Endothelial cell of umbilical vein (primary cell): ENCODE measurements around the gene KCTD6. TPM values are rescaled to one million over a fixed set of nuclear protein-coding genes. Genes with fewer than 3 reads are reported as not detected.
A peak's percentile ranks its signal among the peaks of the same experiment; 100 is the strongest.

Experiments used
- BruUV-seq: library from RNA; stranded (reverse); fragments of 400-500 nt; replicated peaks from 2 replicates; lab custom pipeline; 2021; lab: Mats Ljungman, UMichigan
- CTCF ChIA-PET: fragments of 300-600, 350-600 bp; sonication (Branson Sonifier 250); formaldehyde crosslinking; loops from one replicate; lab custom pipeline; 2021; ENCODE audit warnings: antibody characterized with exemption, inconsistent platforms; lab: Charles Lee
- POLR2A ChIA-PET: fragments of 300-600, 350-600 bp; sonication (Branson Sonifier 250); formaldehyde crosslinking; loops from one replicate; lab custom pipeline; 2021; ENCODE audit warnings: antibody characterized with exemption, inconsistent platforms; lab: Charles Lee
- DNase-seq: peaks from one replicate; pipeline ENCODE4 v3.0.0-alpha.2; 2011; ENCODE audit warnings: low read depth, low spot score
- FAIRE-seq: peaks from 2 replicates; lab custom pipeline; 2011; peaks lifted over from hg19 to GRCh38; lab: Jason Lieb, UNC
- H2AFZ ChIP-seq: 2 replicates; pipeline ENCODE4 v1.6.0; 2012; ENCODE audit warnings: low read depth, low read length, control low read depth, inconsistent platforms
- H3K27ac ChIP-seq: 2 replicates; pipeline ENCODE4 v1.5.1; 2011; ENCODE audit warnings: low read depth, mild to moderate bottlenecking, control low read depth, low read length, moderate library complexity; ENCODE audit not compliant: insufficient read depth
- H3K27me3 ChIP-seq, 2 experiments: 2 replicates each; pipeline versions ENCODE4 v1.6.0 to v1.6.1; 2011; ENCODE audit warnings: low read length in 2 of 2, mixed read lengths in 1 of 2; ENCODE audit not compliant: control insufficient read depth in 2 of 2, insufficient read depth in 2 of 2
- H3K36me3 ChIP-seq, 2 experiments: 2 replicates in 1 of 2; 3 replicates in 1 of 2; pipeline ENCODE4 v1.5.1; 2011; ENCODE audit warnings: low read length in 2 of 2, mild to moderate bottlenecking in 1 of 2, moderate library complexity in 1 of 2; ENCODE audit not compliant: control insufficient read depth in 2 of 2, insufficient read depth in 2 of 2; ENCODE audit errors: extremely low read depth in 1 of 2
- H3K4me1 ChIP-seq: 3 replicates; pipeline ENCODE4 v1.5.1; 2011; ENCODE audit warnings: mild to moderate bottlenecking, low read length; ENCODE audit not compliant: control insufficient read depth, insufficient read depth; ENCODE audit errors: extremely low read depth
- H3K4me2 ChIP-seq: 2 replicates; pipeline ENCODE4 v1.6.1; 2011; ENCODE audit warnings: low read length, control low read depth, mixed read lengths; ENCODE audit not compliant: insufficient read depth
- H3K4me3 ChIP-seq, 3 experiments: fragments of 200-600 bp in 1 of 3; sonication (generic), shearing (Covaris generic) in 1 of 3; replicated peaks in 1 of 3; 2 replicates each; pipeline ENCODE4 v1.5.1; 2011 to 2016; ENCODE audit warnings: control low read depth in 3 of 3, low read length in 3 of 3, mild to moderate bottlenecking in 2 of 3, inconsistent platforms in 1 of 3, low read depth in 1 of 3, moderate library complexity in 1 of 3; ENCODE audit not compliant: insufficient read depth in 1 of 3
- H3K79me2 ChIP-seq: 2 replicates; pipeline ENCODE4 v1.6.0; 2012; ENCODE audit warnings: low read length, inconsistent platforms; ENCODE audit not compliant: control insufficient read depth, insufficient read depth
- H3K9ac ChIP-seq: replicated peaks from 2 replicates; pipeline ENCODE3; 2011; ENCODE audit warnings: low read length, control low read depth; ENCODE audit not compliant: insufficient read depth; ENCODE audit errors: extremely low read depth
- H3K9me1 ChIP-seq: replicated peaks from 3 replicates; pipeline ENCODE4 v1.6.0; 2011; ENCODE audit warnings: mild to moderate bottlenecking, low read length; ENCODE audit not compliant: control insufficient read depth, insufficient read depth; ENCODE audit errors: extremely low read depth
- H3K9me3 ChIP-seq: replicated peaks from 2 replicates; pipeline ENCODE4 v1.5.1; 2012; ENCODE audit warnings: low read length, inconsistent platforms; ENCODE audit not compliant: control insufficient read depth, insufficient read depth
- H4K20me1 ChIP-seq: replicated peaks from 2 replicates; pipeline ENCODE3; 2011; ENCODE audit warnings: mild to moderate bottlenecking, low read length; ENCODE audit not compliant: control insufficient read depth, insufficient read depth; ENCODE audit errors: extremely low read depth
- CTCF ChIP-seq, 2 donors: IDR thresholded peaks; 1 replicate in 1 of 2; 2 replicates in 1 of 2; pipeline ENCODE4 v1.5.1; 2011; ENCODE audit warnings: low read length in 2 of 2, mild to moderate bottlenecking in 2 of 2, moderate library complexity in 2 of 2, control low read depth in 1 of 2, inconsistent platforms in 1 of 2, low read depth in 1 of 2; ENCODE audit not compliant: insufficient read depth in 1 of 2; ENCODE audit errors: extremely low read depth in 1 of 2
- JUN ChIP-seq: IDR thresholded peaks from 2 replicates; pipeline ENCODE4 v1.6.1; 2011; ENCODE audit warnings: borderline replicate concordance, low read depth; ENCODE audit not compliant: insufficient read length, insufficient read depth
- MAX ChIP-seq: IDR thresholded peaks from 2 replicates; pipeline ENCODE4 v1.6.1; 2011; ENCODE audit not compliant: insufficient read depth, insufficient read length
- POLR2AphosphoS5 ChIP-seq: IDR thresholded peaks from 2 replicates; pipeline ENCODE4 v1.6.1; 2012; ENCODE audit warnings: low read depth, mild to moderate bottlenecking, control low read depth, low read length, moderate library complexity; ENCODE audit not compliant: insufficient read depth
- dilution Hi-C: fragments of 300-500 bp; cut with MboI; formaldehyde crosslinking; loops from one replicate; pipeline ENCODE4 v1.15.0; 2019; ENCODE audit warnings: low sequenced_read_pairs; ENCODE audit not compliant: extremely low pct_ligation_motif_present
- intact Hi-C: fragments of 100-400 bp; cut with micrococcal nuclease; formaldehyde crosslinking; loops from one replicate; pipeline ENCODE4 v1.10.0; 2022
- polyA plus RNA-seq, 4 experiments: library from polyadenylated mRNA; depleted of rRNA in 3 of 4; stranded (reverse) in 3 of 4; unstranded in 1 of 4; fragments of >200 nt; gene quantifications; 2 replicates each; pipeline versions ENCODE4 v1.2.1 to v1.2.3, GENCODE V29; 2011 to 2012; ENCODE audit warnings: missing spikeins in 1 of 4
- total RNA-seq: library from RNA; stranded (reverse); gene quantifications from 2 replicates; pipeline ENCODE4 v1.2.3, GENCODE V29; 2021

KCTD6 gene
- total and polyA plus RNA-seq, 2 donors (not counting 3 experiments of a cell fraction or from before 2014, with no cell fraction given) = 6.4 TPM

- H3K36me3 ChIP-seq = no peaks in the 10 kb centered on the region
- dilution Hi-C loops = no loop called here
- no peaks in the 10 kb centered on the region for H4K20me1 ChIP-seq
- no TSS peak for BruUV-seq
- peaks cover 18% of the 10 kb centered on the region for H3K4me1 ChIP-seq
- H3K4me3 ChIP-seq = no peak overlapping the region
- H3K79me2 ChIP-seq = no peaks in the 10 kb centered on the region
- H3K27me3 ChIP-seq = no peaks in the 10 kb centered on the region
- H3K4me2 ChIP-seq = peak overlapping the region; percentile 10
- intact Hi-C loops = loop anchor here (5.0 kb wide), 1 partner anchor 196 kb away; the partner anchor contains the start of gene PXK
- FAIRE-seq = peak; percentile 97
- no peaks in the 10 kb centered on the region for H3K9me1 ChIP-seq
- CTCF ChIA-PET = interaction anchor here (0.8 to 2.8 kb wide), 6 partner anchors 9 to 222 kb away, joined by 3 to 16 read pairs (median 6); partner anchors contain the start of genes HTD2, KCTD6 and RPP14
- DNase-seq = peak; percentile 87
- no peak overlapping the region for H3K9ac ChIP-seq
- peak overlapping the region; percentile 22 for H2AFZ ChIP-seq
- POLR2A ChIA-PET = interaction anchor here (0.8 kb wide), 1 partner anchor 96 kb away, joined by 3 read pairs; the partner anchor contains the start of gene PDHB
- H3K9me3 ChIP-seq = no peaks in the 10 kb centered on the region
- no peak overlapping the region for H3K27ac ChIP-seq
- peak; percentile 45 for TF ChIP-seq POLR2AphosphoS5
- no peak for TF ChIP-seq JUN
These were observed 36.7 kb downstream of the KCTD6 start for GRCh38 chr3:58528629-58529028.

DNA sequence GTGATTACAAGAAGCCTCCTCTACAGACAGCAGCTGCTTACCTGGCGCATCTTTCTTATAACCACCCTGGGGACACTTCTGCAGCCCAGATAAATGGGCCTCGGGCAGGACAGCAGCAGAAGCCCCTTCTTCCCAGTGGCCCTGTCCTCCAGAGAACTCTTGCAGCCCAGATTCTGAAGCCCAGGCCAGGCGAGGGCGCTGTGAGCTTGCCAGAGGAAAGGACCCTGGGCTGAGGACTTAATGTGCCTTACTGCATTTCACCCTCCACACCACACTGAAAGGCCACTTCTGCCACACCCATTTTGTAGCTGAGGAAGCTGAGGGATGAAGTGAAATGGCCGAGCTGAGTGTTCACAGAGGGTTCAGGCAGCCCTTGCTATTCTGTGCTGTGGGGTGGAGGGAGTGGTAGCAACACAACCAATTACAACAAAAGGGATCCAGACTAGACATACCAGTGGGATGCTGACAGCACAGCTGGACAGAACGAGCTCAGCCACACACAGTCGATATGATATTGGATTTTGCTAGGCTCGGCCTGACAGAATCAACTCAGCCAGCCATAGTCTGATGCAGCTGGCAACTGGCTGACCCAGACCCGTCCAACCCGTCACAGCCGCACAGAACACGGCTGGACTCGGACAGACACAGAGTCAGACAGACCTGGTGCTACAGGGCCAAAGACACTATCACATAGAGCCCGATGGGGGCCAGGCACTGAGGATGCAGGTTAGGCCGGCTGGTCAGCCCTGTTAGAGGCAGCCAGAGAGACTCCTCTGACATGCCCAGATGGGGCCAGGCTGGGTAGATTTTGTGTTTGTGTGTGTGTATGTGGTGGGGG lies 37.8 kb downstream of the KCTD6 start:
- BruUV-seq = no TSS peak
- intact Hi-C loops (loop anchor here (5.0 kb wide), 1 partner anchor 197 kb away; the partner anchor contains the start of gene PXK), dilution Hi-C loops (no loop called here)
- Histone ChIP-seq H3K4me3 (no peak overlapping the region), H4K20me1 (no peaks in the 10 kb centered on the region), H3K9me1 (no peaks in the 10 kb centered on the region), H3K4me2 (no peak overlapping the region), H3K9ac (no peak overlapping the region), H3K36me3 (no peaks in the 10 kb centered on the region), H3K27me3 (no peaks in the 10 kb centered on the region), H3K79me2 (no peaks in the 10 kb centered on the region), H2AFZ (no peak overlapping the region), H3K4me1 (peaks cover 18% of the 10 kb centered on the region), H3K9me3 (no peaks in the 10 kb centered on the region), H3K27ac (no peak overlapping the region)
- POLR2A ChIA-PET = interaction anchor here (0.6 kb wide), 1 partner anchor 97 kb away, joined by 3 read pairs; no protein-coding TSS in a partner anchor
- no peak for TF ChIP-seq MAX
- peak; percentile 24 to 43 for TF ChIP-seq CTCF (IDR thresholded peaks at IDR 0.05; ENCODE audit: extremely low read depth in 1 of 2, insufficient read depth in 1 of 2, low read depth in 1 of 2, low read length in 2 of 2)
- peak; percentile 31 for DNase-seq
- CTCF ChIA-PET = interaction anchor here (0.8 to 2.8 kb wide), 6 partner anchors 38 to 223 kb away, joined by 3 to 16 read pairs (median 6); partner anchors contain the start of genes HTD2, KCTD6 and RPP14
- peak; percentile 70 for FAIRE-seq
